Measurements from ENCODE around the gene F10.

The F10 gene

GRCh38 chr13:113117911-113118260, 4.7 kb upstream of the F10 start:
- Histone ChIP-seq H3K4me1 (ENCODE audit: control insufficient read depth in 2 of 2, insufficient read depth in 1 of 2, low read depth in 1 of 2, low read length in 2 of 2) (peaks cover 4 to 6% of the 10 kb centered on the region in 2 donors), H4K8ac (ENCODE audit: low read depth, low read length) (no peak overlapping the region), H2AK5ac (ENCODE audit: low read depth, low read length) (peak overlapping the region; percentile 49), H3K9me3 (replicated peaks in 1 of 2; ENCODE audit: control insufficient read depth in 2 of 2, insufficient read depth in 1 of 2, low read depth in 1 of 2, low read length in 2 of 2) (peaks cover 0 to 6% of the 10 kb centered on the region in 2 donors), H2BK120ac (ENCODE audit: low read depth, low read length) (no peak overlapping the region), H3K9ac (ENCODE audit: low read depth, low read length, poor library complexity) (no peak overlapping the region), H3K18ac (ENCODE audit: low read length) (peak overlapping the region; percentile 34), H3K36me3 (replicated peaks in 1 of 2; ENCODE audit: control insufficient read depth in 2 of 2, insufficient read depth in 2 of 2, low read length in 2 of 2) (peaks cover 0 to 2% of the 10 kb centered on the region in 2 donors), H3K4me3 (ENCODE audit: low read length in 2 of 2) (no peak overlapping the region), H2BK12ac (ENCODE audit: low read length) (no peak overlapping the region), H3K23ac (ENCODE audit: low read depth, low read length, poor library complexity) (no peak overlapping the region), H4K91ac (ENCODE audit: low read depth, low read length, poor library complexity) (no peak overlapping the region), H3K27ac (replicated peaks; ENCODE audit: low read length) (no peak overlapping the region), H3K27me3 (ENCODE audit: control insufficient read depth in 3 of 3, insufficient read depth in 3 of 3, low read depth in 1 of 3, low read length in 3 of 3) (peaks cover 0 to 6% (median 0%) of the 10 kb centered on the region in 3 experiments), H3K14ac (ENCODE audit: low read length) (peak overlapping the region; percentile 60), H3K79me1 (ENCODE audit: low read depth, low read length) (no peaks in the 10 kb centered on the region), H3K4ac (ENCODE audit: low read length) (no peak overlapping the region), H2BK5ac (ENCODE audit: low read length) (no peak overlapping the region), H2AFZ (ENCODE audit: low read length) (no peak overlapping the region), H2BK15ac (ENCODE audit: low read length) (peak overlapping the region; percentile 42), H3K4me2 (ENCODE audit: insufficient read depth, low read length, poor library complexity, severe bottlenecking) (no peak overlapping the region)
- no CpG with 5 or more reads among the region's 9 CpGs for WGBS, 2 donors (ENCODE audit: extremely low coverage in 2 of 2, insufficient read length in 2 of 2, insufficient replicate concordance in 1 of 2)
- DNase-seq (ENCODE audit: low spot score) = no peak

- no peak overlapping the region for H2BK120ac ChIP-seq (ENCODE audit: low read depth, low read length)
- no peak overlapping the region for H2BK12ac ChIP-seq (ENCODE audit: low read length)
- no peak overlapping the region for H3K27ac ChIP-seq (replicated peaks; ENCODE audit: low read length)
- H3K4ac ChIP-seq (ENCODE audit: low read length) = no peak overlapping the region
- peak overlapping the region; percentile 22 for H3K18ac ChIP-seq (ENCODE audit: low read length)
- no peak overlapping the region for H3K4me2 ChIP-seq (ENCODE audit: insufficient read depth, low read length, poor library complexity, severe bottlenecking)
- peaks cover 0 to 6% of the 10 kb centered on the region in 2 donors for H3K9me3 ChIP-seq (replicated peaks in 1 of 2; ENCODE audit: control insufficient read depth in 2 of 2, insufficient read depth in 1 of 2, low read depth in 1 of 2, low read length in 2 of 2)
- peak overlapping the region; percentile 13 for H4K91ac ChIP-seq (ENCODE audit: low read depth, low read length, poor library complexity)
- peaks cover 0 to 2% of the 10 kb centered on the region in 2 donors for H3K36me3 ChIP-seq (replicated peaks in 1 of 2; ENCODE audit: control insufficient read depth in 2 of 2, insufficient read depth in 2 of 2, low read length in 2 of 2)
- H2BK5ac ChIP-seq (ENCODE audit: low read length) = no peak overlapping the region
- H3K79me1 ChIP-seq (ENCODE audit: low read depth, low read length) = no peaks in the 10 kb centered on the region
- H2AFZ ChIP-seq (ENCODE audit: low read length) = no peak overlapping the region
- peak overlapping the region; percentile 43 for H3K14ac ChIP-seq (ENCODE audit: low read length)
- no peak for DNase-seq (ENCODE audit: low spot score)
- H3K9ac ChIP-seq (ENCODE audit: low read depth, low read length, poor library complexity) = no peak overlapping the region
- no peak overlapping the region for H4K8ac ChIP-seq (ENCODE audit: low read depth, low read length)
- peak overlapping the region; percentile 42 for H2BK15ac ChIP-seq (ENCODE audit: low read length)
- H3K4me1 ChIP-seq (ENCODE audit: control insufficient read depth in 2 of 2, insufficient read depth in 1 of 2, low read depth in 1 of 2, low read length in 2 of 2) = peaks cover 9 to 10% of the 10 kb centered on the region in 2 donors
- no peak overlapping the region for H3K4me3 ChIP-seq (ENCODE audit: low read length in 2 of 2)
- peak overlapping the region; percentile 57 for H3K23ac ChIP-seq (ENCODE audit: low read depth, low read length, poor library complexity)
- no CpG with 5 or more reads among the region's 42 CpGs for WGBS, 2 donors (ENCODE audit: extremely low coverage in 2 of 2, insufficient read length in 2 of 2, insufficient replicate concordance in 1 of 2)
- peak overlapping the region; percentile 42 for H2AK5ac ChIP-seq (ENCODE audit: low read depth, low read length)
- H3K27me3 ChIP-seq (ENCODE audit: control insufficient read depth in 3 of 3, insufficient read depth in 3 of 3, low read depth in 1 of 3, low read length in 3 of 3) = peaks cover 0 to 6% (median 0%) of the 10 kb centered on the region in 3 experiments
Observed at GRCh38 chr13:113118261-113119021, 4.2 kb upstream of the F10 start.

- no peaks in the 10 kb centered on the region for H3K79me1 ChIP-seq (ENCODE audit: low read depth, low read length)
- no peak overlapping the region for H2AFZ ChIP-seq (ENCODE audit: low read length)
- peaks cover 10 to 11% of the 10 kb centered on the region in 2 donors for H3K4me1 ChIP-seq (ENCODE audit: control insufficient read depth in 2 of 2, insufficient read depth in 1 of 2, low read depth in 1 of 2, low read length in 2 of 2)
- peaks cover 0 to 6% of the 10 kb centered on the region in 2 donors for H3K9me3 ChIP-seq (replicated peaks in 1 of 2; ENCODE audit: control insufficient read depth in 2 of 2, insufficient read depth in 1 of 2, low read depth in 1 of 2, low read length in 2 of 2)
- H3K36me3 ChIP-seq (replicated peaks in 1 of 2; ENCODE audit: control insufficient read depth in 2 of 2, insufficient read depth in 2 of 2, low read length in 2 of 2) = peaks cover 0 to 2% of the 10 kb centered on the region in 2 donors
- H3K14ac ChIP-seq (ENCODE audit: low read length) = peak overlapping the region; percentile 49
- no peak overlapping the region for H4K91ac ChIP-seq (ENCODE audit: low read depth, low read length, poor library complexity)
- DNase-seq (ENCODE audit: low spot score) = no peak
- H3K9ac ChIP-seq (ENCODE audit: low read depth, low read length, poor library complexity) = peak overlapping the region; percentile 38
- H4K8ac ChIP-seq (ENCODE audit: low read depth, low read length) = no peak overlapping the region
- peak overlapping the region in 1 of 2 donors; percentile 17 for H3K4me3 ChIP-seq (ENCODE audit: low read length in 2 of 2)
- no peak overlapping the region for H2BK15ac ChIP-seq (ENCODE audit: low read length)
- H2AK5ac ChIP-seq (ENCODE audit: low read depth, low read length) = no peak overlapping the region
- H3K27me3 ChIP-seq (ENCODE audit: control insufficient read depth in 3 of 3, insufficient read depth in 3 of 3, low read depth in 1 of 3, low read length in 3 of 3) = peaks cover 0 to 6% (median 0%) of the 10 kb centered on the region in 3 experiments
- no peak overlapping the region for H3K18ac ChIP-seq (ENCODE audit: low read length)
- no peak overlapping the region for H2BK5ac ChIP-seq (ENCODE audit: low read length)
- H3K4me2 ChIP-seq (ENCODE audit: insufficient read depth, low read length, poor library complexity, severe bottlenecking) = no peak overlapping the region
- H3K23ac ChIP-seq (ENCODE audit: low read depth, low read length, poor library complexity) = peak overlapping the region; percentile 68
- H3K4ac ChIP-seq (ENCODE audit: low read length) = no peak overlapping the region
- no peak overlapping the region for H2BK12ac ChIP-seq (ENCODE audit: low read length)
- no CpG with 5 or more reads among the region's 16 CpGs for whole genome bisulfite sequencing, 2 donors (ENCODE audit: extremely low coverage in 2 of 2, insufficient read length in 2 of 2, insufficient replicate concordance in 1 of 2)
- H3K27ac ChIP-seq (replicated peaks; ENCODE audit: low read length) = no peak overlapping the region
- H2BK120ac ChIP-seq (ENCODE audit: low read depth, low read length) = no peak overlapping the region
Observed at GRCh38 chr13:113119166-113119821, 3.3 kb upstream of the F10 start.

DNA sequence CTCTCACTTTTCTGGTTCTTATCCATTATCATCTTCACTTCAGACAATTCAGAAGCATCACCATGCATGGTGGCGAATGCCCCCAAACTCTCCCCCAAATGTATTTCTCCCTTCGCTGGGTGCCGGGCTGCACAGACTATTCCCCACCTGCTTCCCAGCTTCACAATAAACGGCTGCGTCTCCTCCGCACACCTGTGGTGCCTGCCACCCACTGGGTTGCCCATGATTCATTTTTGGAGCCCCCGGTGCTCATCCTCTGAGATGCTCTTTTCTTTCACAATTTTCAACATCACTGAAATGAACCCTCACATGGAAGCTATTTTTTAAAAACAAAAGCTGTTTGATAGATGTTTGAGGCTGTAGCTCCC, 2.8 kb upstream of the F10 start:
- Histone ChIP-seq H3K9ac (ENCODE audit: low read depth, low read length, poor library complexity) (no peak overlapping the region), H3K9me3 (replicated peaks in 1 of 2; ENCODE audit: control insufficient read depth in 2 of 2, insufficient read depth in 1 of 2, low read depth in 1 of 2, low read length in 2 of 2) (peaks cover 0 to 4% of the 10 kb centered on the region in 2 donors), H3K4ac (ENCODE audit: low read length) (no peak overlapping the region), H2BK15ac (ENCODE audit: low read length) (no peak overlapping the region), H2BK12ac (ENCODE audit: low read length) (no peak overlapping the region), H3K36me3 (replicated peaks in 1 of 2; ENCODE audit: control insufficient read depth in 2 of 2, insufficient read depth in 2 of 2, low read length in 2 of 2) (peaks cover 0 to 2% of the 10 kb centered on the region in 2 donors), H2BK120ac (ENCODE audit: low read depth, low read length) (no peak overlapping the region), H3K4me3 (ENCODE audit: low read length in 2 of 2) (no peak overlapping the region), H2AFZ (ENCODE audit: low read length) (no peak overlapping the region), H3K79me1 (ENCODE audit: low read depth, low read length) (no peaks in the 10 kb centered on the region), H2AK5ac (ENCODE audit: low read depth, low read length) (no peak overlapping the region), H3K14ac (ENCODE audit: low read length) (no peak overlapping the region), H3K18ac (ENCODE audit: low read length) (no peak overlapping the region), H3K27me3 (ENCODE audit: control insufficient read depth in 3 of 3, insufficient read depth in 3 of 3, low read depth in 1 of 3, low read length in 3 of 3) (peaks cover 0 to 6% (median 0%) of the 10 kb centered on the region in 3 experiments), H4K91ac (ENCODE audit: low read depth, low read length, poor library complexity) (no peak overlapping the region), H4K8ac (ENCODE audit: low read depth, low read length) (no peak overlapping the region), H2BK5ac (ENCODE audit: low read length) (no peak overlapping the region), H3K4me1 (ENCODE audit: control insufficient read depth in 2 of 2, insufficient read depth in 1 of 2, low read depth in 1 of 2, low read length in 2 of 2) (peaks cover 10 to 11% of the 10 kb centered on the region in 2 donors), H3K4me2 (ENCODE audit: insufficient read depth, low read length, poor library complexity, severe bottlenecking) (no peak overlapping the region), H3K27ac (replicated peaks; ENCODE audit: low read length) (no peak overlapping the region), H3K23ac (ENCODE audit: low read depth, low read length, poor library complexity) (no peak overlapping the region)
- DNase-seq (ENCODE audit: low spot score) = no peak
- no CpG with 5 or more reads among the region's 7 CpGs for WGBS, 2 donors (ENCODE audit: extremely low coverage in 2 of 2, insufficient read length in 2 of 2, insufficient replicate concordance in 1 of 2)
